DMS153 (cell line): ENCODE data around the gene GNAZ.

Experiments
- DNase-seq: peaks from one replicate; lab custom pipeline; 2025; lab: John Stamatoyannopoulos, UW

GNAZ gene

DNA sequence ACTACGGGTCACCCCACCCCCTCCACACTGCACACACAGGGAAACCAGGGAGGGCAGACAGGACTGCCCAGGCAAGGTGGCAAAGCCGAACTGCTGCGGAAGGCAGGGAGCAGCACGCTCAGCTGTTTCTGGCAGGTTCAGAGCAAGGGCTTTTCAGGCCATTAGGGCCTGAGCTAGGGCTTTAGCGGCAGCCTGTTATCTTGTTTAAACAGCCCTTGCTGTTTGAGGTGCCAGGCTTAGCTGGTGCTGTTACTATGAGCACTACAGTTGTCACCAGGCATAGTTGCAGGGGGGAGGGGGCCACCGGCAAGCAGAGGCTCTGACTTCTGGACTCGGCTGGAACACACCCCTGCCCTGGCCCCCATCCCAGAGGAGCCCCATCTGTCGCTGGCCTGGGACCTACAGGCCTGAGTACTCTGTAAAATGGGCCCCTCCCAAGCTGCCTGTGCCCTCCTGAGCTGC lies 36.6 kb downstream of the GNAZ start:
- peak; percentile 10 for DNase-seq

GRCh38 chr22:23107487-23108248 lies 37.3 kb downstream of the GNAZ start:
- no peak for DNase-seq

GRCh38 chr22:23108249-23109078 lies 38.1 kb downstream of the GNAZ start:
- DNase-seq = no peak

- no peak for DNase-seq
These were observed 38.7 kb downstream of the GNAZ start for GRCh38 chr22:23109079-23109347.

- DNase-seq = no peak
These were observed 39.2 kb downstream of the GNAZ start for GRCh38 chr22:23109441-23109978.

GRCh38 chr22:23110190-23110921 lies 40.0 kb downstream of the GNAZ start:
- peak; percentile 22 for DNase-seq

- DNase-seq = peak; percentile 77
These were observed 40.7 kb downstream of the GNAZ start for GRCh38 chr22:23110922-23111527.

GRCh38 chr22:23112472-23113012 lies 42.2 kb downstream of the GNAZ start:
- no peak for DNase-seq

GRCh38 chr22:23113067-23113846 lies 42.9 kb downstream of the GNAZ start:
- peak; percentile 83 for DNase-seq

- DNase-seq = no peak
These were observed 43.8 kb downstream of the GNAZ start for GRCh38 chr22:23113847-23114720.

- DNase-seq = no peak
These were observed 44.4 kb downstream of the GNAZ start for GRCh38 chr22:23114721-23115020.

DNA sequence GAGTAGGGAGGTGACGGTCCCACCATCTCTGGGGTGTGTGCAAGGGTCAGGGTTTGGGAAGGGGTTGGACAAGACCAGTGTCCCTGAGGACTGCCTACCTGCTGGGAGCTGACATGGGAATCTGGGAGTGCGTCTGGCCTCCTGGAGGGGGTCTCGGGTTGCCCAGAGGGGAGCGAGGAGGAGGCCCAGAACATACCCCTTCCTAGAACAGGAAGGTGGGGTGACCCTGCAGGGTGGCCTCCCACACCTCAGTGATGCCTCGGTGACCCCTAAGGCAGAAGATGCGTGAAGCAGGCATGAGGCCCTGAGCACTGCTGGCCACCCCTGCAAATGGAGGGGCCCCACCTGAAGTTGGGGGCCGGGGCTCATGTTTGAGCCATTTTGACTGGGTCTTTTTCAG lies 45.0 kb downstream of the GNAZ start:
- no peak for DNase-seq

DNA sequence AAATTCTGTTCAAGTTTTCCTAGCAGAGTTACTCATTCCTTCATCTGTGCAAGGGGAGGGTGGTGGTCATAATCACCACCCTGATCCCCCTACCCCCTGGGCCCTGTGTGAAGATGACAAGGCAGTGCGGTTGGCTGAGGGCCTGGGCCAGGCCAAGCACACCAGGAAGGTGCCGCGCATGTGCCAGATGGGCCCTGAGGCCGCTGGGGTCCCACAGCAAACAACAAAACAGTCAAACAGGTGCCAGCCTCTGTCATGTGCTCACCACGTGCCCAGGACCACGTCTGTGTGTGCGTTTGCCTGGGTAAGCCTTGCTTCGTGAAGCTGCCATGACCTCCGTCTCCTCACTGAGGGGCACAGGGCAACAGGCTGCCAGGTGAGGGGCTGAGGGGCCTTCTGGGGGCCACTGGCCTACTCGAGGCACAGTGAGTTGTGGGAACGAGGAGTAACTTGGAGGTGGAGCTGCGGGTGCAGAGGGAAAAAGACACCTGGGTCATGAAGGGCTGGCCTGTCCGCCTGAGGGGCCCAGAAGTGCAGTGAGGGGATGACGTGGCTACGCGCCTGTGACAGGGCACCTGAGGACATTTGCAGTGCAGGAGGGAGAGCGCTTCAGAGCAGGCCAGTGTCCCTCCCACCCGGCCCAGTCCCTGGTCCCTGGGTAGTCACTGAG lies 45.6 kb downstream of the GNAZ start:
- DNase-seq = no peak

DNA sequence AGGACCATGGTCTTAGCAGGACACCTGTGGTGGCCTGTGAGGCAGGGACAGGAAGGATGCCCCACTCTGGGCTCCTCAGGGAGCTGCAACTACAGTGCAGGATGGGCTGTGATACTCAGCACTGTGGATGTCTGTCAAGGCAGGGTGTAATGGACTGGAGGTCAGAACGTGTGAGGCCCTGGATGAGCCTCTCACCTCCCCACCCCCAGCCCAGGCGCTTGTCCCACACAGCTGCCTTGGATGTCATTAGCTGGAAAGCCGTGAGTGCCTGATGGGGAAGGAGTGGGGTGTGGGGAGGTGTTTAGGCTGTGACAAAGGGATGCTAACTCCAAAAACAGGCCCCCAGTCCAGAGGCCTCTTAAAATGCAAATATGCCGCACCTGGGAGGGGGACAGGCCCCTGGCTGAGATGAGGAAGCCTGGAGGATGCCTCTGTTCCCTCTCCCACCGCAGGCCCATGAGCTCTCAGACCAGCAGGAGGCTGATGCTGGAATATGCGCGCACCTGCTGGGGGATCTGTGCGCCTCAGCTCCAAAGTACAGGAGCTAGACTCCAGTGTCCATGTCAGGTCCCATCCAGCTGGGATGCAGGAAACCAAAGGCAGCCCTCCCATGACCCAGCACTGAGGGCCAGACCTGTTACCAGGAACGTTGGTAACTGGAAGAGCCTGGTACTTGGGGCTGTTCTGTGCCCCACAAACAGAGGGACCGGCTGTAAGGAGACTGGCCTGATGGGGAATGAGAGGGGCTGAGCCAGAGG lies 46.4 kb downstream of the GNAZ start:
- DNase-seq = no peak

- no peak for DNase-seq
These were observed 47.0 kb downstream of the GNAZ start for GRCh38 chr22:23117275-23117674.

GRCh38 chr22:23117891-23118646 lies 47.8 kb downstream of the GNAZ start:
- DNase-seq = no peak

DNA sequence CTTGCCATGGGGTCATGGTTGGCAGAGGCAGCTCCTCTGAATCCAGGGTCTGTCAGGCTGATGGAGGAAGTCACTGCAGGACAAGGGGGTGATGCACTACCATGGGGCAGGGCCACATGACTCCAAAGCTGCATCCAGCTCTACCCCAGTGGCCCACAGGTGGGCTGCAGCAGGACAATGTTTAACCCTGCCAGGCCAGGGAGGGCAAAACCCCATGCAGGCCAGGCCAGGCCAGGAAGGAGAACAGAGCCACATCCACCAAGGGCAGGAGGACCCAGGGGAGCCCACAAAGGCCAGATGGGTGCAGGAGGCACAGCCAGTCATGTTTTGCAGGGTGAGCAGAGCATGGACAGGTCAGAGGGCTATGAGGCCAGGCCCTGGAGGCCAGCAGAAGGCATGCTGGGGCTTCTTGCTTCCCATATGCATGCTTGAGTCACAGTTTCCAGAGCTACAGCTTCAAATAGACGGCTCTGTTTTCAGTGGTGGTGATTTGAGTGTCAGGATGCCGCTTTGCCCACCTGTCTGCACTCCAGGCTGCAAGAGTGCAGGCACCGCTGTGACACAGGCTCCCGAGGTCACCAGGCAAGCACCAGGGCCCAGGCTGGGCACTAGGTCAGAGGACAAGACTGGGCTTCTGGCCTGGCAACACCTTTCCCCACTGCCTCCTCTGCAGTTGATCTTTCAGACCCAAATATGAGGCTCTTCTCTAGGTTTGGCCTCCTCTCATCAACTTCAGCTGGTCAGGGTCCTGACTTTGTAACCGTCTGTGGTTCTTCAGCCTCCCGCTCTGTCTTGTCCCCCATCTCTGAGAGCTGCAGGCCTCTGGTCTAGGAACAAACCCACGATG lies 48.6 kb downstream of the GNAZ start:
- DNase-seq = no peak
